Stimulated activated CD8-positive, alpha-beta memory T cell treated with anti-CD3 and anti-CD28 coated beads, Interleukin-15, amount 100 ng/mL, for 4 hours (primary cell): ENCODE results near the gene GALK2.

Experiments used
- DNase-seq, 2 donors: peaks; one replicate each; pipeline ENCODE4 v3.0.0-alpha.2; 2020; ENCODE audit warnings: low read depth in 2 of 2

GALK2 gene

DNA sequence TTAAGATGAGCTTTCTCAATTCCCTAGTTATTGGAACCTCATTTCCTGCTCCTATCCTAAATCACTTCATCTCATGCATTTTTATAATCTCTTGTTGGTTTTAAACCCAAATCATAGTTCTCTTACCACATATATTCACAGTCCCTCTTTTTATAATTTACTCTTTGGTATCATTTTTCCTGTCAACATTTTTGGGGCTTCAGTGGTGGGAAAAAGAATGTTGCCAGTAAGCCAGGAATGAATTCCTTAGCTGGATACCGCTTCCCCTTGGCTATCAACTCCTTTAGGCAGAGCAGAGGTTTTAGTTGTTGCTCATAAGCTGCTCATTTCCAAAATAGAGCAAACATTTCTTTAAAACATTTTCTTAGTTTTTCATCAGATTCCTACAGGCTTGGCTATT is 112.3 kb downstream of the GALK2 start:
- DNase-seq: no peak

DNA sequence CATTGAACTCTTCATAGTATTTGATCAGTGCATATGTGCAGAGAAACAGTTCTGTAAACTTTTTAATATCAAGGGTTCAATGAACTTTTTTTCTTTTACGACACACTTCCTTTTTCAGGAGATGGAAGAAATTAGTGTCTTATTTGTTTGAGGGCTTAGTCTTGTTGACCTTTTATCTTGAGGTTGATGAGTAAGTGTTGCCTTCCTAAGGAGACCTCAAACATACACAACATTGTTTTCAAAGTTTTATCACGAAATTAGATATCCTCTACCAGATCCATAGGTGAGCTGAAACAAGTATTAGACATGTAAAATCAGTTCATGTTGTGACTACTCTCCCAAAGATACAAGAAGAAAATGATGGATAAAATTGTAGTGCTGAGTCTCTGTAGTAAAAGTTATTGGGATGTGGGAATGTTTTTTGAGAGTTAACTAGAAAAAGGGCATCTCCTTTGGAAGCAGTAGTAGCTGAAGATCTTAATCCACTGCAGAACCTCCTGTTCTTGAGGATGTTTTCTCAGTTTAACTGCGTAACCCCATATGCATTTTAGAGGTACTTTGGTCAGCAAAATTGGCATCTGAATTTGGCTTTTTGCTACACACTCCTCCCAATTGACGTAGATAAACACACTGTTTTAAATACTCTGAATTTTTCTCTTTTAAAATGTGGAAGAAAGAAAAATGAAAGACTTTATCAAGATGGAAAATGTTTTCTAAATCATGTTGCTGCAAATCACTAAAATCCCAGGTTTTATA is 116.8 kb downstream of the GALK2 start:
- no peak for DNase-seq

DNA sequence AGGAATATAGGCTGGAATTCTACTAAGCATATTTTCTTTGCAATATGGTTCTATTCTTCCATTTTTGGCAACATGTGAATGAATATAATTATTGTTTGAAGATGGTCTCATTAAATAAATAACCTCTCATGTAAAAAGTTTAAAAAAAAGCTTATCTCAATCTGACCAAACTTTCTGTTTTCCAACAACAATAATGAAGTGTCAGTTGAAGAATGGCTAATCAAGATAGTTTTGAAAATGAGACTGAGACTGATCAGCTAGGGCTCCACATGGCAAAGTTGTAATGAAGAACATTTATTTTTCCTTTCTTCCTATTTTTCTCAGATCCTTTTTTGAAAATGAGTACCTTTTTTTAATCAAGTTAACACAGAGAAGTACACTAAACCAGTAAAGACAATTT is 117.4 kb downstream of the GALK2 start:
- DNase-seq: no peak

GRCh38 chr15:49288391-49288790 is 118.3 kb downstream of the GALK2 start:
- DNase-seq: no peak

GRCh38 chr15:49290191-49290590 is 120.1 kb downstream of the GALK2 start:
- DNase-seq: no peak

- no peak for DNase-seq
Measured at GRCh38 chr15:49293941-49294340, 123.9 kb downstream of the GALK2 start.

GRCh38 chr15:49296258-49296657 is 126.2 kb downstream of the GALK2 start:
- DNase-seq: no peak

DNA sequence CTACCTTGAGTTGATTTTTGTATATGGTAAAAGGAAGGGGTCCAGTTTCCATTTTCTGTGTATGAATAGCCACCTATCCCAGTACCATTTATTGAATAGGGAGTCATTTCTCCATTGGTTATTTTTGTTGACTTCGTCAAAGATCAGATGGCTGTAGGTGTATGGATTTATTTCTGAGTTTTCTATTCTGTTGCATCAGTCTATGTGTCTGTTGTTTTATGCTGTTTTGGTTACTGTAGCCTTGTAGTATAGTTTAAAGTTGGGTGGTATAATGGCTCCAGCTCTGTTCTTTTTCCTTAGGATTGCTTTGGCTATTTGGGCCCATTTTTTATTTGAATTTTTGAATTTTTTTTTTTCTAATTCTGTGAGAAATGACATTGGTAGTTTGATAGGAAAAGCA is 127.5 kb downstream of the GALK2 start:
- DNase-seq: no peak

- no peak for DNase-seq
Measured at GRCh38 chr15:49300856-49301255, 130.8 kb downstream of the GALK2 start.

DNA sequence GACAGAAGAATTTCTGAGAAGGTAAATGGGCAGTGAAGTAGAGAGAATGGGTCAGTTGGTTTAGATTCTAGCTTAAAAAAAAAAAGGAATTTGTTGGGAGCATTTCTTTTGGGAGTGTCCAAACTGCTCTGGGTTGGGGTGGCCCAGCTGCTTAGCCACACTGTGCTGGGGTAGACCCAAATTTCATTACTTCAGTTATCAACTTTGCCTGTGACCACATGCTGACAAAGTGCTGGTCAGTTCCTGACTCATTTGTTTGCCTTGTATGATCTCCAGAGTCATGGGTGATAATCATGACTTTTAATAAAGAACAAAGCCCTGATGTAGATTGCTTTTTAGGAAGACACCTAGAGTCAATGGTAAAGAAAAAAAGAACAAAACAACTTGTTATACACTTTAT is 131.5 kb downstream of the GALK2 start:
- no peak for DNase-seq

GRCh38 chr15:49303003-49303402 is 133.0 kb downstream of the GALK2 start:
- DNase-seq: no peak

GRCh38 chr15:49306551-49306950 is 136.5 kb downstream of the GALK2 start:
- DNase-seq: no peak

GRCh38 chr15:49308686-49309085 is 138.6 kb downstream of the GALK2 start:
- no peak for DNase-seq

DNA sequence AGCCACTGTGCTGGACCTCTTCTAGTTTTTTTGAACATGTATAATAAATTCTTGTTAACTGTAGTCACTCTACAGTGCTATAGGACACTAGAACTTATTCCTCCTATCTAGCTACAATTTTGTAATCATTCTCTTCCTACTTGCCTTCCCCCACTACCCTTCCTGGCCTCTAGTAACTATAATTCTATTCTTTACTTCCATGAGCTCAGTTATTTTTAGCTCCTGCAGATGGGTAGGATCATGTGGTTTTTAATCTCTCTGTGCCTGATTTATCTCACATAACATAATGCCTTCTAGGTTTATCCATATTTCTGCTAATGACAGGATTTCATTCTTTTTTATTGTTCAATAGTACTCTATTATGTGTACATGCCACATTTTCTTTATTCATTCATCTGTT is 139.8 kb downstream of the GALK2 start:
- DNase-seq: no peak

DNA sequence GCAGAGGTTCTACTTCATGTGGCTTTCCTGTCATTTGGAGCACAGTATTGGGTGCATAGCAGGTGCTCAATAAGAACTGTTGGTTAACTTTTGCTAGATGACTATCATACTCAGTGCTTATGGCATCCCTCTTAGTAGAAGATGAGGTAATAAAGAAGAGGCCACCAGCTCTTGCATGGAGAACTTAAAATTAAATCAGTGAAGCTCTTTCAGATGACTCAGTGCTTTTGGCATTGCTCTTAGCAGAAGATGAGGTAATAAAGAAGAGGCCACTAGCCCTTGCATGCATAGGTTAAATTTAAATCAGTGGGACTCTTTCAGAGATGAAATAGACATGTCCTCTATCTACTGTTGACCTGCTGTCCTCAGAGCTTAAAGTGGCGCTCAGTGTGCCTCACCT is 143.6 kb downstream of the GALK2 start:
- DNase-seq: no peak

GRCh38 chr15:49314716-49315115 is 144.7 kb downstream of the GALK2 start:
- DNase-seq: no peak

DNA sequence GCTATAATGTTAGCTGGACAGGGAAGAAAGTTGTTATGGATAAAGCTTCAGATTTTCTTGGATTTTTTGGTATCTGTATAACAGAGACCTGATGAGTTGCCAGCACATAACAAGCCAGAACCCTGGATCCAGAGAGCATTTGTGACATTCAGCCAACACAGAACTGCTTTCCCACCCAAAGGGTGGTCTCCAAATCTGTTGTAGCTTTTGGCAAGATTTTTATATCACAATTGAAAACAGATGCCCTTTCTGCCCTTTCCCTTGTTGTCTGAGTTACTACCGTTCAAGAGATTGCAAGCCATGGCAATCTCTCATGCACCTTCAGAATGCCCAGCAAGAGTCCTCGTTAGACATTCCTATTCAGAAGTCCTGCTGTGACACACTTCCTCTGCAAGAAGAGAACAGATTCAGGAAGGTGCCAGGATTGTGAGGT is 145.4 kb downstream of the GALK2 start:
- no peak for DNase-seq

GRCh38 chr15:49320351-49320750 is 150.3 kb downstream of the GALK2 start:
- no peak for DNase-seq

GRCh38 chr15:49323207-49323606 is 153.2 kb downstream of the GALK2 start:
- no peak for DNase-seq

GRCh38 chr15:49327927-49328326 is 157.9 kb downstream of the GALK2 start:
- DNase-seq: no peak

DNA sequence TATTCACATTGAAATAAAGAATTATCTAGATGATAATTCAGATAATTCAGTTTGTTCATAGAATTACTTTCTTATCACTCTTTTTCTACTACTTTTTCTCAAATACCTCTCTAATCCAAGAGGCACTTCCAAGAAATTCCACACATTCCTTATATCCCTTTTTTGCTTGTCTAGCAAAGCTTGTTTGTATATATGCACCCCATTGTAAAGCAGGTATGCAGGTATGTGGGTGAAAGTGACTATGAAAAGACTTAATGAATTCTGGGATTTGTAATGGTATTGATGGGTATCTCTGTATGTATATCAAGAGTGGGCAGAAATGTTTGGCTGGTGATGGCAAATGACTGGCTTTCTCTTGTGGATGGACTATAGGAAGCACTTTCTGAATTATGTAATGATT is 158.9 kb downstream of the GALK2 start:
- DNase-seq: no peak

DNA sequence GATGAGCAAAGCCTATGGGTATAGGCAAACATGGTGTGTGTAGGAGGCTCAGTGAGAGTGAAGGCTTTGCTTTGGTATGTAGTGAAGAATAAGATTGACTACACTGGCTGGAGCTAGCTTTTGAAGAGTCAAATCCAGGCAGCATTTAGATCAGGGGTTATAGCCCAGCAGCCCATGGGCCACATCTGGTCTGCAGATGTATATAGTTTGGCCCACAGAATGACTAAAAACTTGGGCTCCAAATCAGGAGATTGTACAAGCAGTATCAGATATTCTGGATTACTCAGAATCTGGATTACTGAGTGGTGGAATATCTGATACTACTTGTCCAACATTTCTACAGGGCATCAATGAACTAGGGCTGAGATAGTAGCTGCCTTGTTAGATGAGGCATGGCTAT is 160.1 kb downstream of the GALK2 start:
- no peak for DNase-seq

- DNase-seq: no peak
Measured at GRCh38 chr15:49331442-49331841, 161.4 kb downstream of the GALK2 start.

- no peak for DNase-seq
Measured at GRCh38 chr15:49331951-49332350, 161.9 kb downstream of the GALK2 start.
